ENCODE data around the gene ALKBH5.

ALKBH5 gene

GRCh38 chr17:18187821-18188761 lies 4.5 kb downstream of the ALKBH5 start:
- TF ChIP-seq POLR2A (IDR thresholded peaks at IDR 0.05; ENCODE audit: extremely low read depth, insufficient read length) (no peak), MYC (IDR thresholded peaks at IDR 0.05; ENCODE audit: low read depth, low read length) (no peak)
- TF ChIP-seq, protein P1, sequence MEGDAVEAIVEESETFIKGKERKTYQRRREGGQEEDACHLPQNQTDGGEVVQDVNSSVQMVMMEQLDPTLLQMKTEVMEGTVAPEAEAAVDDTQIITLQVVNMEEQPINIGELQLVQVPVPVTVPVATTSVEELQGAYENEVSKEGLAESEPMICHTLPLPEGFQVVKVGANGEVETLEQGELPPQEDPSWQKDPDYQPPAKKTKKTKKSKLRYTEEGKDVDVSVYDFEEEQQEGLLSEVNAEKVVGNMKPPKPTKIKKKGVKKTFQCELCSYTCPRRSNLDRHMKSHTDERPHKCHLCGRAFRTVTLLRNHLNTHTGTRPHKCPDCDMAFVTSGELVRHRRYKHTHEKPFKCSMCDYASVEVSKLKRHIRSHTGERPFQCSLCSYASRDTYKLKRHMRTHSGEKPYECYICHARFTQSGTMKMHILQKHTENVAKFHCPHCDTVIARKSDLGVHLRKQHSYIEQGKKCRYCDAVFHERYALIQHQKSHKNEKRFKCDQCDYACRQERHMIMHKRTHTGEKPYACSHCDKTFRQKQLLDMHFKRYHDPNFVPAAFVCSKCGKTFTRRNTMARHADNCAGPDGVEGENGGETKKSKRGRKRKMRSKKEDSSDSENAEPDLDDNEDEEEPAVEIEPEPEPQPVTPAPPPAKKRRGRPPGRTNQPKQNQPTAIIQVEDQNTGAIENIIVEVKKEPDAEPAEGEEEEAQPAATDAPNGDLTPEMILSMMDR (IDR thresholded peaks at IDR 0.05; ENCODE audit: low read depth, low read length): no peak
- TF ChIP-seq, protein P2, sequence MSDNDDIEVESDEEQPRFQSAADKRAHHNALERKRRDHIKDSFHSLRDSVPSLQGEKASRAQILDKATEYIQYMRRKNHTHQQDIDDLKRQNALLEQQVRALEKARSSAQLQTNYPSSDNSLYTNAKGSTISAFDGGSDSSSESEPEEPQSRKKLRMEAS (IDR thresholded peaks at IDR 0.05; ENCODE audit: low read depth, low read length): no peak
- H3K4me3 ChIP-seq (ENCODE audit: low read depth, low read length): peak overlapping the region; percentile 83
- DNase-seq (ENCODE audit: low read depth): no peak

GRCh38 chr17:18190628-18191235 lies 7.1 kb downstream of the ALKBH5 start:
- H3K4me3 ChIP-seq (ENCODE audit: low read depth, low read length): peak overlapping the region; percentile 23
- no peak for DNase-seq (ENCODE audit: low read depth)
- TF ChIP-seq, protein P2 (IDR thresholded peaks at IDR 0.05; ENCODE audit: low read depth, low read length): no peak
- TF ChIP-seq POLR2A (IDR thresholded peaks at IDR 0.05; ENCODE audit: extremely low read depth, insufficient read length) (no peak), MYC (IDR thresholded peaks at IDR 0.05; ENCODE audit: low read depth, low read length) (no peak)
- TF ChIP-seq, protein P1 (IDR thresholded peaks at IDR 0.05; ENCODE audit: low read depth, low read length): no peak

GRCh38 chr17:18191236-18191667 lies 7.6 kb downstream of the ALKBH5 start:
- TF ChIP-seq, protein P2 (IDR thresholded peaks at IDR 0.05; ENCODE audit: low read depth, low read length): no peak
- TF ChIP-seq, protein P1 (IDR thresholded peaks at IDR 0.05; ENCODE audit: low read depth, low read length): no peak
- TF ChIP-seq MYC (IDR thresholded peaks at IDR 0.05; ENCODE audit: low read depth, low read length): no peak
- TF ChIP-seq POLR2A (IDR thresholded peaks at IDR 0.05; ENCODE audit: extremely low read depth, insufficient read length): no peak
- H3K4me3 ChIP-seq (ENCODE audit: low read depth, low read length): peak overlapping the region; percentile 6
- no peak for DNase-seq (ENCODE audit: low read depth)

- H3K4me3 ChIP-seq (ENCODE audit: low read depth, low read length): no peak overlapping the region
- DNase-seq (ENCODE audit: low read depth): no peak
- TF ChIP-seq, protein P1 (IDR thresholded peaks at IDR 0.05; ENCODE audit: low read depth, low read length): peak; percentile 45
- no peak for TF ChIP-seq MYC (IDR thresholded peaks at IDR 0.05; ENCODE audit: low read depth, low read length)
Measured at GRCh38 chr17:18191967-18192366, 8.3 kb downstream of the ALKBH5 start.

DNA sequence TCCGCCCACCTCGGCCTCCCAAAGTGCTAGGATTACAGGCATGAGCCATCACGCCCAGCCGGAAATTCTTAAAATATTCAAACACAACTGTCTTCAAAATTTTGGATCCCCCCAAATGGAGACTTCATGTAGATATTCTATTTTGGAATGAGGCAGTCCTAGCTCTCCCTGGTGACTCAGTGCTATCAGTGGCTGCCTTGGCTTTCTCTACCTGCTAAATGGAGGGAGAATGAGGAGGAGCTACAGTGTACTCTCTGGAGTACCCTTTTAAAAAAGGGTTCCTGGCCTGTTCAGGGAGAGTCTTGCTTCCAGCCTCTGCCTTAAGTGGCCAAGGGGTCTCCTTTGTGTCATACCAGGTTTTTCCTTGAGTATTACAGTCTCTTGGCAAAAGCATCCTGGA lies 10.8 kb downstream of the ALKBH5 start:
- no peak overlapping the region for H3K4me3 ChIP-seq (ENCODE audit: low read depth, low read length)
- no peak for TF ChIP-seq MYC (IDR thresholded peaks at IDR 0.05; ENCODE audit: low read depth, low read length)
- TF ChIP-seq POLR2A (IDR thresholded peaks at IDR 0.05; ENCODE audit: extremely low read depth, insufficient read length): no peak
- TF ChIP-seq, protein P2 (IDR thresholded peaks at IDR 0.05; ENCODE audit: low read depth, low read length): no peak
- TF ChIP-seq, protein P1 (IDR thresholded peaks at IDR 0.05; ENCODE audit: low read depth, low read length): no peak
- DNase-seq (ENCODE audit: low read depth): no peak

All from NB4 (cell line).